ENCODE measurements around the gene MRPS24. TPM values are rescaled to one million over a fixed set of nuclear protein-coding genes. Genes with fewer than 3 reads are reported as not detected.
"Not testable (repeated sequence)": the region's sequence is repeated elsewhere in the genome, so short reads cannot be mapped to it uniquely, and the experiment has no call there.

MRPS24 gene
- total RNA-seq, 1 donor from 2014 or later, result 49.6 TPM

DNA sequence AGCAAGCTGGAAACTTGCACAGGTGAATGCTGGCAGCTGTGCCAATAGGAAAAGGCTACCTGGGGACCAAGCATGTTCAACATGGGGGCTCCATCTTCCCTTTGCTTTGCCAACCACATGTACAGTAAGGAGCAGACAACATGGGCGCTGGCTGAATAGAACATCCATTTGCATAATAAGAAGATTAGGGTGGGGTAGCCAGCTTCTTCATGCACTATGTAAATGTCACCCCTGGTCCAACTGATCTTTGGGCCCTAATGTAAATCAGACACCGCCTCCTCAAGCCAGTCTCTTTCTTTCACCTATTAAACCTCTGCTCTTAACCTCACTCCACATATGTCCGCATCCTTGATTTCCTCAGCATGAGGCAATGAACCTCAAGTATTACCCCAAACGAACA, 26.0 kb downstream of the MRPS24 start:
- no peak for DNase-seq (ENCODE audit: low read depth in 2 of 2)

DNA sequence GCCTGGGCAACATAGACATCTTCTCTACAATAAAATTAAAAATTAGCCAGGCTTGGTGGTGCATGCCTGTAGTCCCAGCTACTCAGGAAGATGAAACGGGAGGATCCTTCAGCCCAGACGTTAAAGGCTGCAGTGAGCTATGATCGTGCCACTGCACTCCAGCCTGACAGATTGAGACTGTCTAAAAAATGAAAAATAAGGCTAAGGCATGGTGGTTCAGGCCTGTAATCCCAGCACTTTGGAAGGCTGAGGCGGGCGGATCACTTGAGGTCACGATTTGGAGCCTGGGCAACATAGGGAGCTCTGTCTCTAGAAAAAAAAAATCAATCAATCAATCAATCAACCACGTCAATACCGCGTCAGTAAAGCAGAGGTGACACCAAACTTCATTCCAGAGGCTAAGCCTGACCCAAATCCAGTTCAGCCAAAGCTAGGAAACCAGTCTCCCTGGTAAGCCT, 31.1 kb downstream of the MRPS24 start:
- no peak for DNase-seq (ENCODE audit: low read depth in 2 of 2)

DNA sequence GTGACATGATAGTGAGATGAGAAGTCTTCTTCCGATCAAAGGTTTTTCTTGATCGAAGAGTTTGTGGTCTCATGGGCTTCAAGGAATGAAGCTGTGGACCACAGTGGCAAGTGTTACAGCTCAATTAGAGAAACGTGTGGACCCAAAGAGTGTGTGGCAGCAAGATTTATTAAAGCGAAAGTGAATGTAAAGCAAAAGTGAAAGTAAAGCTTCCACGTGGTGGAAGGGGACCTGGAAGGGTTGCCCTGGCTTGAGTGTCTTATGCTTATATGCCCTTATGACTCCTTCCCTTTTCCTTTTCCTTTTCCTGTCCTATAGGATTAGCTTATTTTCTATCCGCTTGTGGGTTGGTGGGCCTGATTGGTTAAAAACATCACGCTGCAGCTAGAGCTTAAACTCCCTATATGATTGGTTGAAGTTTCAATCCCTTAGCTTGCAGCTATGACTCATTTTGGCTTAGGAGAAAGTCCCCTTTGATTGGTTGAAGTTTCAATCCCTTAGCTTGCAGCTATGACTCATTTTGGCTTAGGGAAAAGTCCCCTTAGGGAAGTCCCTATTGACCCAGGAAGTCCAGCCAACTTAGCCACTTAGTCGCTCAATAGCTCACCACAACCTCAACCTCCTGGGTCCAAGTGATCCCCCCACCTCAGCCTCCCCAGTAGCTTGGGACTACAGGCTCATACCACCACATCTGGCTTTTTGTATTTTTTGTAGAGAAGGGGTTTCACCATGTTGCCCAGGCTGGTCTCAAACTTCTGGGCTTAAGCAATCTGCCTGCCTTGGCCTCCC, 34.7 kb downstream of the MRPS24 start:
- DNase-seq (ENCODE audit: low read depth in 2 of 2), result peak; percentile 49 to 60

DNA sequence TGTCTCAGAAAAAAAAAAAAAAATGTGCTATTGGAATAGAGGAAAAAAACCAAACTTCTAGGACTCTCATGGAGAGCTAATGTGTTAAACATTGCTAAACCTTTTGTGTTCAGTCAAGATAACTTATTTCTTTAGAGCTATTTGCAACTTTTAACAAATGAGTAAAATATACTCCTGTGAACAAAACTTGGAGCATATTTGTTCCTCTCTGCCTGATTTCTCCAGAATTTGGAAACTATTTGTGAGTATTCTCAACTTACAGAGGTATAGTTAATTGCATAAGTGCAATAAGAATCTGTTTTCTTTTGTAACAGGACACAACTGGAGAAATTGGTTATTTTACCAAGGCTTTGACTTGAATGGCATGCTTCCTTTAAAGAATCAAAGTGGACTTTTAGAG, 38.4 kb downstream of the MRPS24 start:
- not testable (repeated sequence) for DNase-seq (ENCODE audit: low read depth in 2 of 2)

DNA sequence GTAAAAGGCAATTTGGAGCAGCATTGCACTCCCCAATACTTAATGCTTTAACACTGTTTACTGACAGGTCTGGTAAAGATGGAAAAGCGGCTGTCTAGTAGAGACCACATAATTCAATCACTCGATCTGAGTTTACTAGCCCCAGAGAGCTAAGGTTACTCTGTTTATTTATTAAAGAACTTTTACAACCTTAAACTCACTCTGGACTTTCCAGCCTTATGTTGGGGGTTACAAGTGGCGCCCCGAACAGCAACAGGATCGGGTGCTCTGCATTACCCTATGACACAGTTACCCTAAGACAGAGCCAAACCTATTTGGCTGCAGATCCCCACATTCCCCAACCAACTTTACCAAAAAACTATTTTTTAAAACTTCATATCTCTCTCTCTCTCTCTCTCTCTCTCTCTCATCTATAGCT, 43.9 kb downstream of the MRPS24 start:
- no peak for DNase-seq (ENCODE audit: low read depth in 2 of 2)

DNA sequence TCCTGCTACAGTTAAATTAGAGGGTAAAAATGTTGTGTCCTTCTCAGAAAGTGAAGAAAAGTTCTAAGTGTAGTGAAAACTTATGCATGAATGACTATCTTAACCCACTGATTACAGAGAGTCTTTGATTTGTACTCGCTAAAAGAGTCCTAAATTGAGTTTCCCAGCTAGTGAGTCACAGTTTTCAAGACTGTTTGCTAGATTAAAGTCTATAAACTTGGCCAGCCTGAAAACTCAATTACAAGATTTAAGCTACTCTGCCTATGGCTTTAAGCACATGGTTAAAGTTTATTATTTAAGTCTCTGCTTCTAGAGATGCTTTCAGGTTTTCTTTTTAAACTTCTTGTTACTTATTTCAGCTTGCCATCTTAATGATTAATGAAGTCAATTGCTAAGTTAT, 44.4 kb downstream of the MRPS24 start:
- no peak for DNase-seq (ENCODE audit: low read depth in 2 of 2)

DNA sequence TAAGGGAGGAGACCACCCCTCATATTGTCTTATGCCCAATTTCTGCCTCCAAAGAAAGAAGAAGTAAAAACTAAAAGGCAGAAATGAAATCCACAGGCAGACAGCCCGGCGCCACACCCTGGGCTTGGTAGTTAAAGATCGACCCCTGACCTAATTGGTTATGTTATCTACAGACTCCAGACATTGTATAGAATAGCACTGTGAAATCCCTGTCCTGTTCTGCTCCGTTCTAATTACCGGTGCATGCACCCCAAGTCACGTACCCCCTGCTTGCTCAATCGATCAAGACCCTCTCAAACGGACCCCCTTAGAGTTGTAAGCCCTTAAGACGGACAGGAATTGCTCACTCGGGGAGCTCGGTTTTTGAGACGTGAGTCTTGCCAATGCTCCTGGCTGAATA, 44.8 kb downstream of the MRPS24 start:
- not testable (repeated sequence) for DNase-seq (ENCODE audit: low read depth in 2 of 2)

DNA sequence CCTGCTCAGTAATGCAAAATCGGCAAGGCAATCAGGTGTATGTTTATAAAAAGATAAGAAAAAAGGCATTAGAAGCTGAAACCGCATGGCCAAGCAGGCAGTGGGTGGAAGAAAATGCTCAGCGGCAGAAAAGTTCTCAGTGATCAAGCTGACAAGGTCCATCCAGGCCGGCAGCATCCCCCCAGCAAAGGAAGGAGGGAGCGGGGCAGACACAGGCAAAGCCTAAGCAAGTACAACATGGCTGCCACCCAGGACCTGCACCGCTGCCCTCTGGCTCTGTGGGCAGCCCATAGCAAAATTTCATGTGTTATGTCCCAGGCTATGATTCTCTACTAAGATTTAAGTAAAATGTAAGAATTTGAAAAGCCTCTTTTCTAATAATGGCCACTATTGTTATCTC, 45.4 kb downstream of the MRPS24 start:
- DNase-seq (ENCODE audit: low read depth in 2 of 2), result no peak

DNA sequence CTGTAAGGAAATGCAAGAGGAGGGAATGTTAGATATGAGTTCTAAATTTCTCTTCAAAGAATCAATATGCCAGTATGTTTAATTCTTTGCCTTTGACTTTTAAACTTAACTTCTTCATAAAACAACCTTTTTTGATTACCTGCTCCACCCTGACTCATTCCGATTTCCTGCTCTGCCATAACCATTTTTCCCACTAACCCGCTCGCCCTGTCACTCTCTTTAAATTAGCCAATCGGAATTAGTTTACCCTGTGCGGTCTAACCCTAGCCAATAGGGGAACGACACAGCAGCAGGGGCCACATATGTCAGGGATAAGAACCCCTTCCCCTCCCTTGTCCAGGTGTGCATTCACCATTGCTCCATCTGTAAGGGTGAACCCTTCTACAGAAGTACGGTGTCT, 45.9 kb downstream of the MRPS24 start:
- not testable (repeated sequence) for DNase-seq (ENCODE audit: low read depth in 2 of 2)

Other genes with a start within 250 kb of the MRPS24 start
- 27.0 and 29.4 TPM in 2 replicates for gene COA1, start 140.0 kb downstream of the MRPS24 start, total RNA-seq
- gene BLVRA, start 110.8 kb downstream of the MRPS24 start, total RNA-seq, result 20.0 and 21.6 TPM in 2 replicates
- gene URGCP, start 37.1 kb upstream of the MRPS24 start, total RNA-seq, result 14.6 and 20.0 TPM in 2 replicates
- gene UBE2D4, start 56.9 kb upstream of the MRPS24 start, total RNA-seq, result 4.8 and 8.3 TPM in 2 replicates
- not detected in 2 replicates for gene SPDYE1, start 128.4 kb upstream of the MRPS24 start, total RNA-seq
- gene DBNL, start 175.2 kb upstream of the MRPS24 start, total RNA-seq, result 85.9 and 97.8 TPM in 2 replicates
- under 0.01 TPM in 1 of 2 replicates, not detected in the other for gene PGAM2, start 196.1 kb upstream of the MRPS24 start, total RNA-seq
- gene POLM, start 213.0 kb upstream of the MRPS24 start, total RNA-seq, result 4.1 and 7.1 TPM in 2 replicates
- gene AEBP1, start 234.8 kb upstream of the MRPS24 start, total RNA-seq, result 9.2 and 19.8 TPM in 2 replicates